ENCODE data around the gene CD247. TPM values are rescaled to one million over a fixed set of nuclear protein-coding genes. Genes with fewer than 3 reads are reported as not detected.
A peak's percentile ranks its signal among the peaks of the same experiment; 100 is the strongest.

Gene CD247
- total and polyA plus RNA-seq, 9 of the 15 experiments (the other 6 are each of a cell fraction or from before 2014, with no cell fraction given): 0.08 to 0.42 (median 0.28) TPM; not detected in 5

DNA sequence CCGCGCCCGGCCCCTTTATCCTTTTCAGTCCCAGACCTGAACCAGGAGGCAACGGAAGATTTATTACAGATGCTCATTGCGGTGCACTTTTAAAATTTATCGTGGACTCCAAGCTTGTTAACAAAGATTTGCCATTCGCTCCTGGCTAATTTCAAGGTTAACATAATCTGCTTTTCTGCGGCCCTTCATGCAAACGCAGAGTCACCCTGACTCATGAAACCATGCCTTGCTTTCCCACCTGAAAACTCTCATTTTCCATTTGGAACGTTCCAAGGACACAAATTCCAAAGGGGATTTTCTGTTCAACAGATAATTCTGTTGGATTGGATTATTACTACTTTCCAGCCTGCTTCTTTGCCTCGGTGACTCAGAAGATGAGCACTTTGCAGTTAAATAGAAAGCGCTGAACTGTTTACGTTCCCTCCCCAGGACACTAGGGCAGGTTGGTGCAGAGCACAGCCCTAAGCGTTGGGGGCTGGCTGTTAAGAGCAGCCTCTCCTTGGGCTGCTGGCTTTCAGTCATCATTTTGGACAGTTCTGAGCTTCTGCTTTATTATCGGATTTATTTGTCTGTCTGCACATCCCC is 51.1 kb downstream of the CD247 start:
- intact Hi-C loops (cut with micrococcal nuclease): no loop called here
- TF ChIP-seq TEAD1 (CRISPR knock-in tag; IDR thresholded peaks at IDR 0.05) (no peak), NFE2 (IDR thresholded peaks at IDR 0.05; ENCODE audit: low read depth) (peak; percentile 36), DPF2 (IDR thresholded peaks at IDR 0.05) (0 out of 2 replicates have a peak, but pooled peaks have one; percentile 42), RNF219 (CRISPR knock-in tag; IDR thresholded peaks at IDR 0.05) (no peak), ZNF316 (IDR thresholded peaks at IDR 0.05) (peak; percentile 59), NEUROD1 (IDR thresholded peaks at IDR 0.05; ENCODE audit: borderline replicate concordance, low read depth, low read length, partially characterized antibody) (no peak), MAFF (IDR thresholded peaks at IDR 0.05; ENCODE audit: low read length) (peak; percentile 49; the same call in 1 of the 2 replicates), BHLHE40 (IDR thresholded peaks at IDR 0.05; ENCODE audit: low read length) (no peak), JUND (IDR thresholded peaks at IDR 0.05; ENCODE audit: borderline replicate concordance, low read depth, low read length) (no peak), JUND (tag; IDR thresholded peaks at IDR 0.05; ENCODE audit: borderline replicate concordance, low read depth, low read length) (0 out of 3 replicates have a peak, but pooled peaks have one; percentile 20), C11orf30 (IDR thresholded peaks at IDR 0.05; ENCODE audit: low read depth) (peak; percentile 72)
- TF ChIP-seq, protein P1, sequence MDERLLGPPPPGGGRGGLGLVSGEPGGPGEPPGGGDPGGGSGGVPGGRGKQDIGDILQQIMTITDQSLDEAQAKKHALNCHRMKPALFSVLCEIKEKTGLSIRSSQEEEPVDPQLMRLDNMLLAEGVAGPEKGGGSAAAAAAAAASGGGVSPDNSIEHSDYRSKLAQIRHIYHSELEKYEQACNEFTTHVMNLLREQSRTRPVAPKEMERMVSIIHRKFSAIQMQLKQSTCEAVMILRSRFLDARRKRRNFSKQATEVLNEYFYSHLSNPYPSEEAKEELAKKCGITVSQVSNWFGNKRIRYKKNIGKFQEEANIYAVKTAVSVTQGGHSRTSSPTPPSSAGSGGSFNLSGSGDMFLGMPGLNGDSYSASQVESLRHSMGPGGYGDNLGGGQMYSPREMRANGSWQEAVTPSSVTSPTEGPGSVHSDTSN (CRISPR knock-in tag; IDR thresholded peaks at IDR 0.05; ENCODE audit: low read depth): no peak
- TF ChIP-seq, protein P1 (tag; conservative IDR thresholded peaks at IDR 0.05; ENCODE audit: low read depth): 0 out of 2 replicates have a peak, but pooled peaks have one; percentile 18
- TF ChIP-seq, protein P2, sequence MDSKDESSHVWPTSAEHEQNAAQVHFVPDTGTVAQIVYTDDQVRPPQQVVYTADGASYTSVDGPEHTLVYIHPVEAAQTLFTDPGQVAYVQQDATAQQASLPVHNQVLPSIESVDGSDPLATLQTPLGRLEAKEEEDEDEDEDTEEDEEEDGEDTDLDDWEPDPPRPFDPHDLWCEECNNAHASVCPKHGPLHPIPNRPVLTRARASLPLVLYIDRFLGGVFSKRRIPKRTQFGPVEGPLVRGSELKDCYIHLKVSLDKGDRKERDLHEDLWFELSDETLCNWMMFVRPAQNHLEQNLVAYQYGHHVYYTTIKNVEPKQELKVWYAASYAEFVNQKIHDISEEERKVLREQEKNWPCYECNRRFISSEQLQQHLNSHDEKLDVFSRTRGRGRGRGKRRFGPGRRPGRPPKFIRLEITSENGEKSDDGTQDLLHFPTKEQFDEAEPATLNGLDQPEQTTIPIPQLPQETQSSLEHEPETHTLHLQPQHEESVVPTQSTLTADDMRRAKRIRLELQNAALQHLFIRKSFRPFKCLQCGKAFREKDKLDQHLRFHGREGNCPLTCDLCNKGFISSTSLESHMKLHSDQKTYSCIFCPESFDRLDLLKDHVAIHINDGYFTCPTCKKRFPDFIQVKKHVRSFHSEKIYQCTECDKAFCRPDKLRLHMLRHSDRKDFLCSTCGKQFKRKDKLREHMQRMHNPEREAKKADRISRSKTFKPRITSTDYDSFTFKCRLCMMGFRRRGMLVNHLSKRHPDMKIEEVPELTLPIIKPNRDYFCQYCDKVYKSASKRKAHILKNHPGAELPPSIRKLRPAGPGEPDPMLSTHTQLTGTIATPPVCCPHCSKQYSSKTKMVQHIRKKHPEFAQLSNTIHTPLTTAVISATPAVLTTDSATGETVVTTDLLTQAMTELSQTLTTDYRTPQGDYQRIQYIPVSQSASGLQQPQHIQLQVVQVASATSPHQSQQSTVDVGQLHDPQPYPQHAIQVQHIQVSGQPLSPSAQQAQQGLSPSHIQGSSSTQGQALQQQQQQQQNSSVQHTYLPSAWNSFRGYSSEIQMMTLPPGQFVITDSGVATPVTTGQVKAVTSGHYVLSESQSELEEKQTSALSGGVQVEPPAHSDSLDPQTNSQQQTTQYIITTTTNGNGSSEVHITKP (IDR thresholded peaks at IDR 0.05; ENCODE audit: partially characterized antibody): peak; percentile 82

More for the DNA sequence above, 51.1 kb downstream of the CD247 start:
- peak; percentile 69 for ATAC-seq
- in situ Hi-C loops (cut with MboI): no loop called here
- Histone ChIP-seq H3K4me3 (no peak overlapping the region), H3K9me3 (replicated peaks; ENCODE audit: control insufficient read depth, insufficient read depth, low read depth, low read length) (no peaks in the 10 kb centered on the region), H3K27ac (ENCODE audit: extremely low read depth, low read depth, low read length) (no peak overlapping the region; the same call in 2 of the 3 replicates), H3K4me2 (ENCODE audit: insufficient read depth, low read length) (peak overlapping the region; percentile 6; the same call in 1 of the 2 replicates), H3K4me1 (replicated peaks in 1 of 2; ENCODE audit: control insufficient read depth in 2 of 2, insufficient read depth in 2 of 2, low read length in 2 of 2) (peaks cover 0 to 4% of the 10 kb centered on the region in 2 experiments; a peak in 2 of 5 replicates), H3K9ac (ENCODE audit: insufficient read depth in 1 of 2, low read depth in 2 of 2, low read length in 2 of 2) (no peak overlapping the region; a peak in 1 of 4 replicates), H2AFZ (ENCODE audit: low read depth, low read length) (peak overlapping the region; percentile 48), H3K79me2 (ENCODE audit: control insufficient read depth, insufficient read depth, low read length) (no peaks in the 10 kb centered on the region), H3K27me3 (ENCODE audit: control insufficient read depth in 2 of 2, insufficient read depth in 2 of 2, low read length in 2 of 2) (peaks cover 6 to 25% of the 10 kb centered on the region in 2 experiments; a peak in 4 of 5 replicates), H4K20me1 (replicated peaks; ENCODE audit: control insufficient read depth, insufficient read depth, low read length) (no peaks in the 10 kb centered on the region), H3K9me1 (ENCODE audit: control insufficient read depth, insufficient read depth, low read length) (no peaks in the 10 kb centered on the region), H3K36me3 (ENCODE audit: control insufficient read depth, insufficient read depth, low read length) (no peaks in the 10 kb centered on the region)
- ChIA-PET POLR2A (interaction anchor here (1.8 kb wide), 2 partner anchors 10 to 13 kb away, joined by 6 to 10 read pairs; no protein-coding TSS in a partner anchor), CTCF (ENCODE audit: low intra/inter-chr PET ratio) (no interaction called here)
- WGBS (ENCODE audit: insufficient coverage, low coverage, missing lambda C conversion rate): 25% methylated on average over 14 of the region's 15 CpGs
- no TSS peak for BruUV-seq (replicated peaks)
- FAIRE-seq: no peak
- no peak for DNase-seq (ENCODE audit: extremely low read depth in 1 of 4, low spot score in 3 of 4)
